Stimulated activated CD8-positive, alpha-beta memory T cell treated with anti-CD3 and anti-CD28 coated beads, Interleukin-12 subunit alpha, Interleukin-12 subunit beta, amount 100 ng/mL, for 24 hours (primary cell): ENCODE data around the gene DPYSL4.

Source experiments
- DNase-seq: peaks from one replicate; pipeline ENCODE4 v3.0.0-alpha.2; 2020; ENCODE audit errors: extremely low read depth

The DPYSL4 gene

DNA sequence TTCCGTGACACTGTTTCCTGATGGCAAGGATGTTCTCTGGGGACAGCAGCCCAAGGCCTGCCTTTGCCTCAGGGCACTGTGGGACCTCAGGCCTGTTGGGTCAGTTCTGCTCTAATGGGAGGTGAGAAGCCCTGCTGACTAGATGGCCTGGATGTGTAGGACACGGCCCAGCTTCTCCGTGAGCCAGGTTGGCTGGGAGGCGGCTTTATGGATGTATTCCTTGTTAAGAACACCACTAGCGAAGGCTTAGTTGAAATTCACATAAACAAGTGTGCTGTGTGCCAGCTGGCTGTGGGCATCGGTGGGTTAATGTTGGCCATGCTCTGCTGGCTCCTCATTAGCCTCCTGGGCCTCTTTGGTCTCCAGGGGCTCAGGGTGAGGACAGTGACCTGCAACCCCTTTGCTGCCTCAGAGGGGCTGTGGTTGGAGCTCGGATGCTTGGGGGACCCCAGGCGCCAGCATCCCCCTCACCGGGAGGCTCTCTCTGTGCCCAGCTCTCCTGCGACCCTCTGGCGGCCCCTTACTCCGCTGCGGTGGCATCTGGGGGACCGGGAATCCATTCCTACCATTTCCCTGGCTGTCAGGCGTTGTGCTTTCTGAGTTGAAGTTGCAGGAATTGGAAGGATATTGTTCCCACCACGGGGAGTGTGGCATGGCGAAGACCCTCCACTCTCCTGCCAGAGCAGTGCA is 22.8 kb upstream of the DPYSL4 start:
- DNase-seq = no peak

GRCh38 chr10:132164761-132165278 is 21.9 kb upstream of the DPYSL4 start:
- no peak for DNase-seq

- DNase-seq = no peak
These were observed 21.2 kb upstream of the DPYSL4 start for GRCh38 chr10:132165416-132165980.

DNA sequence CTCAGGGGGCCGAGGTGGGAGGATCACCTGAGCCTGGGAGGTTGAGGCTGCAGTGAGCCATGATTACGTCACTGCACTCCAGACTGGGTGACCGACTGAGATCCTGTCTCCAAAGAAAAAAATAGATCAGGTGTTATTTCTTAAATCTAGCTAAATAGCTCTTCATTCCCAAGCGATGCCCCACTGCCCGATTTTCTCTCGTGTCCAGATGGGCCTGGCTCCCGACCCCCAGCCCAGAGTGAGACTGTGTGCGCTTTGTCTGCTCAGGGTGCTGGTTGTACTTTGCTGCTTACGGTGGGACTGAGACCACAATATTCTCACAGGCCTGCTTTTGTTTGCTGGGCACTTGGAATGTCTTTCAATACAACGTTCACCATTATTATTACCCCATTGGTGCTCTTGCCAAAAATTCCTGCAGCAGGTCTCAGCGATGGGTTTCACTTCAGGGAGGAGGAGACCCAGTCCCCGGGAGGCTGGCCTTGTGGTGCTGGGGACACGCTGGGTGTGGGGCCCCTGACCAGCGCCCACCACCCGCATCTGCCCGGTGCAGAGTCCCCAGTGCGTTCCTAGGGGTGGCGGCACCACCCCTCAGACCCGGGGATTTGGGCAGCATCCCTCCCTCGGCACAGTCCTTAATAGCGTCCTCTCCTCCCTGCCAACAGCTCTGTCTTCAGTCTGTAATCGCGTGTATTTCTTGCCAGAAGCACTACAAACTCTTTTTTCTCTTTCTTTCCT is 20.4 kb upstream of the DPYSL4 start:
- no peak for DNase-seq

- no peak for DNase-seq
These were observed 19.6 kb upstream of the DPYSL4 start for GRCh38 chr10:132167041-132167674.

- DNase-seq = no peak
These were observed 18.8 kb upstream of the DPYSL4 start for GRCh38 chr10:132167976-132168375.

GRCh38 chr10:132168571-132169030 is 18.1 kb upstream of the DPYSL4 start:
- no peak for DNase-seq

- DNase-seq = no peak
These were observed 17.6 kb upstream of the DPYSL4 start for GRCh38 chr10:132169031-132169765.

DNA sequence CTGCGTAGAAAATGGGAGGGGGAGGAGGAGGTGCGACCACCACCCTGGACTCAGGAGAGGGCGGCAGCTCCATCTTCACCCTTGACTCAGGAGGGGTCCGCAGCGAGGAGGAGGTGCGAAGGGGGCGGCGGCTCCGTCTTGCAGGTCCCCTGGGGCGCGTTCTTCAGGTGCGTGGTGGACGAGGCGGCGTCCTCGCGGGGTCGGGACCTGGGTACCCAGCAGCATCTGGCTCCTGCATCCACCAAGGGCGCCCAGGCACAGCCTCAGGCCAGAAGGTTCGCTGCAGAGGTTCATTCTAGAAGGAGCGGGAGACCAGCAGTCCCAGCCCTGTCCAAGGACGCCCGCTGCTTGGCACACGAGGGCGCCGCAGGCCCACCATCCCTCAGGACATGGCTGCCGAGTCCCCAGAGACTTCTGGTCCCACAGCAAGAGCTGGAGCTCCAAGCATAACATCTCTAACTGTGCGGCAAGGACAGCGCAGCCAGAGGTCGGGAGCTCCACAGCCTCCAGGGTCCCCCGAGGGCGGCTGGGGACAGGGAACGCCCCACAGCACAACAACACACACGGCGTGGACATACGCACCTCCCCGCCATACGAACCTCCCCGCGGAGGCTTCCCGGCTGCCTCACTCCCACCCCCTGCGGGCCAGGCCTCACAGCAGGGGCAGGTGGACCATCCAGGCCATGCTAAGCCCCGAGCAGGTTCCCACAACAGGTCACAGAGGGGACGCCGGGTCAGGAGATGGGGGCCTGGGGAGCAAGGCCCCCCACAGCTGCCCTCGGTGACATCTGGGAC is 16.8 kb upstream of the DPYSL4 start:
- DNase-seq = no peak

DNA sequence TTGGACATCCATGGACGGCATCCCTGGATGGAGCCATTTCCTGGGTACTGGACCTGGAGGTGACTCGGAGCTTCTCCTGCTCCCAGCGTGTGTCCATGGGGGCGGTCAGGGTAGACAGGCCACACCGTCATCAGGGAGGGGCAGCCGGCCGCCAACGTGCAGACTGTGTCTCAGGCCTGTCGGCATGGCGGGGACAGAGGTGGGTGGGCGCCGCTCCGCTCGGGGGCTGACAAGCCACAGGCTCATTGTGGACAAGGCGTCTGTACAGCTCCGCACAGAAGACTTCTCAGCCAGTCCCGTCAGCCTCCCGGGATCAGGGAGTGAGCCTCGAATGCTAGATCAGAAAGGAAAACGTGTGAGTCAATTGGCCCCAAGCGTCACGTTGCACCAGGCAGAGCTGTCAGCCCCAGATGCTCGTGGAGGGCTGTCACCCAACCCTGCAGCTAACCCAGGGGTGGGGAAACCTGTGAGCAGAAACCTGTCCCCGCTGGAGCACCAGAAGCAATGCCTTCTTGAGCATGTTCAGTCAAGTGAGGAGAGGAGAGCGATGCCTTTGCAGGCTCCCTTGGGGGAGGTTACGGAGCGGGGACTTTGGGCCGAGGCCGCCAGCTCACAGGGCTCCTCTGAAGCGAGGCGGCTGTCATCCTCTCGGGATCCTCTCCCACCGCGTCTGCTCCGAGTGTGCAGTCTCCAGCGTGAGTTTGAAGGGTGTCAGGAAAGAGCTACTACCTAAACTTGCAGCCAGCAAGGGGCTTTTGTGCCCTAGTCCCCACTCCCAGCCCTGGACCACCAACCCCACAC is 16.0 kb upstream of the DPYSL4 start:
- DNase-seq = no peak

- no peak for DNase-seq
These were observed 14.4 kb upstream of the DPYSL4 start for GRCh38 chr10:132172091-132173066.

GRCh38 chr10:132173185-132173584 is 13.6 kb upstream of the DPYSL4 start:
- DNase-seq = no peak

DNA sequence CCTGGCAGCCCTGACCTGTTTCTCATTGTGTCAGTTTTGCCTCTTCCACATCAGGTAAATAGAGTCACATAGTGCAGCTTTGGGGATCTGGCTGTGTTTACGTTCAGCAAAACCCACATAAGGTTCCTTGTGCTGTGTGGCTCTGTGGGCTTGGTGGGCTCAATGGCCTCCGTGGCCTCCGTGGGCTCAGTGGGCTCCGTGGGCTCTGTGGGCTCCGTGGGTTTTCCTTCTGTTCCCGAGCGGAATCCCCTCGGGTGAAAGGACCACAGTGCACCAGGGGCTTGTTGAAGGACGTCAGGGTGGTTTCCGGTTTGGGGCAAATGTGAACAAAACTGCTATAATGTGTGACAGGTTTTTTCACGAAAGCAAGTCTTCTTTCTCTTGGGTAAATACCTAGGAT is 12.5 kb upstream of the DPYSL4 start:
- DNase-seq = no peak

GRCh38 chr10:132175408-132175807 is 11.3 kb upstream of the DPYSL4 start:
- DNase-seq = no peak

GRCh38 chr10:132175907-132176581 is 10.7 kb upstream of the DPYSL4 start:
- DNase-seq = no peak

DNA sequence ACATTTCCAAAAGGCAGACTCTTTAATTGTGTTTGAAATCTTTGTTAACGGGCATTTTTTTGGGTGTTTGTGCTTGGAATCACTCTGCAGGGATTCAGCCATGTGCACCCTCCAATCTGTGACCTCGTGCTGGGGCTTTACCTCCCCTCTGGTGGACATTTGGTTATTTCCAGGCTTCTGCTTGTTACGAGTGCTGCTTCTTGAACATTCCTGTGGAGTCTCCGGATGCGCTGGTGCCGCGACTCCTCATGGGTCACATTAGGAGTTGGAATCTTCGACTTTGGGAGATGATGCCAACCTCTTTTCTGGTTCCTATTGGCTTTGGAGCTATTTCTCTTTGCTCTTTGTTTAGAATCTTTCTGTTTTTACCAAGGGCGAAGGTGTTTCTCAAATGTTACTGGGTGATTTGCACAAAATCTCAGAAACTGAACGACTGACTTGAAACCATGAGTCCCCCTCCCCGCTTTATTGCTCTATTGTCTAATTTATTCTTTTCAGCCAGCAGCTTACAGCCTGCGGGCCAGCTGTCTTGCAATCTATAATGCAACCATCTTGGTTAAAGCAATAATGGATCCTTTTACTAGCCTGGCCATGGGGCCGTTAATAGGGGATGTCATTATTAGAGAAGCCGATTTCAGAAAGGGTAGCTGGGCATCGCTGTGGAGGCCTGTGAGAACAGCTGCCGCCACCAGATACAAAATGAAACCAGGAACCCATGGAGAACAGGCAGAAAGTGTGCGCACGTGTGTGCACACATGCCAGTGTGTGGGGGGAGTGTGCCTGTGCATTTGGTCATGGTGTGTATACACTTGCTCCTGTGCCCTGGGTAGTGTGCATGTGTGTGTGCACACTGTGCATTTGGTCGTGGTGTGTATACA is 9.9 kb upstream of the DPYSL4 start:
- no peak for DNase-seq

- no peak for DNase-seq
These were observed 8.7 kb upstream of the DPYSL4 start for GRCh38 chr10:132178046-132178445.
